IPS-18c (cell line): Measurements from ENCODE around the gene ZFP91.

ENCODE experiments used
- H3K4me3 ChIP-seq: 2 replicates; pipeline ENCODE4 v1.7.0; 2013; ENCODE audit warnings: low read depth, mild to moderate bottlenecking, low read length, moderate library complexity; ENCODE audit not compliant: insufficient read depth
- H3K9me3 ChIP-seq: one replicate; pipeline ENCODE4 v1.6.1; 2013; ENCODE audit warnings: mild to moderate bottlenecking, low read length, moderate library complexity; ENCODE audit not compliant: control insufficient read depth, insufficient read depth

Gene ZFP91

GRCh38 chr11:58615559-58615958, 36.7 kb downstream of the ZFP91 start:
- Histone ChIP-seq H3K4me3 (no peak overlapping the region), H3K9me3 (no peaks in the 10 kb centered on the region)

- H3K9me3 ChIP-seq = no peaks in the 10 kb centered on the region
These were observed 37.7 kb downstream of the ZFP91 start for GRCh38 chr11:58616594-58616993.

GRCh38 chr11:58617976-58618557, 39.2 kb downstream of the ZFP91 start:
- Histone ChIP-seq H3K9me3 (no peaks in the 10 kb centered on the region), H3K4me3 (no peak overlapping the region)

More at GRCh38 chr11:58616594-58616993, 37.7 kb downstream of the ZFP91 start:
- no peak overlapping the region for H3K4me3 ChIP-seq

GRCh38 chr11:58621586-58622262, 42.9 kb downstream of the ZFP91 start:
- Histone ChIP-seq H3K4me3 (no peak overlapping the region), H3K9me3 (no peaks in the 10 kb centered on the region)

- H3K4me3 ChIP-seq = no peak within 1 kb of the TSS
- no peaks in the 10 kb centered on the region for H3K9me3 ChIP-seq
These were observed 43.5 kb downstream of the ZFP91 start, which contains the start of gene CNTF for GRCh38 chr11:58622344-58622743. CNTF (plus strand) TSS chr11:58622665; CDS start chr11:58622753, 88 bp downstream.

GRCh38 chr11:58625086-58625485, 46.2 kb downstream of the ZFP91 start:
- Histone ChIP-seq H3K4me3 (no peak overlapping the region), H3K9me3 (no peaks in the 10 kb centered on the region)

- no peak overlapping the region for H3K4me3 ChIP-seq
- H3K9me3 ChIP-seq = no peaks in the 10 kb centered on the region
These were observed 47.1 kb downstream of the ZFP91 start for GRCh38 chr11:58625826-58626460.

GRCh38 chr11:58626934-58627483, 48.1 kb downstream of the ZFP91 start:
- no peak overlapping the region for H3K4me3 ChIP-seq
- no peaks in the 10 kb centered on the region for H3K9me3 ChIP-seq

GRCh38 chr11:58628446-58628845, 49.6 kb downstream of the ZFP91 start:
- no peaks in the 10 kb centered on the region for H3K9me3 ChIP-seq
- no peak overlapping the region for H3K4me3 ChIP-seq

GRCh38 chr11:58629857-58630256, 51.0 kb downstream of the ZFP91 start:
- no peaks in the 10 kb centered on the region for H3K9me3 ChIP-seq
- H3K4me3 ChIP-seq = no peak overlapping the region

- Histone ChIP-seq H3K9me3 (no peaks in the 10 kb centered on the region), H3K4me3 (no peak overlapping the region)
These were observed 52.5 kb downstream of the ZFP91 start for GRCh38 chr11:58631378-58631777.

- H3K4me3 ChIP-seq = no peak overlapping the region
- H3K9me3 ChIP-seq = no peaks in the 10 kb centered on the region
These were observed 53.6 kb downstream of the ZFP91 start for GRCh38 chr11:58632510-58632909.

GRCh38 chr11:58636587-58636986, 57.7 kb downstream of the ZFP91 start:
- H3K9me3 ChIP-seq = no peaks in the 10 kb centered on the region
- H3K4me3 ChIP-seq = no peak overlapping the region

GRCh38 chr11:58637371-58637770, 58.5 kb downstream of the ZFP91 start:
- H3K4me3 ChIP-seq = no peak overlapping the region

GRCh38 chr11:58639103-58639502, 60.2 kb downstream of the ZFP91 start:
- Histone ChIP-seq H3K9me3 (no peaks in the 10 kb centered on the region), H3K4me3 (no peak overlapping the region)

More at GRCh38 chr11:58637371-58637770, 58.5 kb downstream of the ZFP91 start:
- H3K9me3 ChIP-seq = no peaks in the 10 kb centered on the region

GRCh38 chr11:58639669-58640068, 60.8 kb downstream of the ZFP91 start:
- no peak overlapping the region for H3K4me3 ChIP-seq
- H3K9me3 ChIP-seq = peaks cover 4% of the 10 kb centered on the region

GRCh38 chr11:58640386-58641023, 61.6 kb downstream of the ZFP91 start:
- peaks cover 8% of the 10 kb centered on the region for H3K9me3 ChIP-seq
- no peak overlapping the region for H3K4me3 ChIP-seq
